Iris pigment epithelial cell (primary cell): ENCODE data around the gene SOSTDC1.
"Not testable (repeated sequence)": the region's sequence is repeated elsewhere in the genome, so short reads cannot be mapped to it uniquely, and the experiment has no call there.

Source experiments
- DNase-seq: peaks from one replicate; pipeline ENCODE4 v3.0.0-alpha.2; 2011; ENCODE audit warnings: low read depth

The SOSTDC1 gene

GRCh38 chr7:16462431-16462889 is 3.1 kb downstream of the SOSTDC1 start:
- DNase-seq: no peak

GRCh38 chr7:16460789-16461493 is 4.6 kb downstream of the SOSTDC1 start:
- no peak for DNase-seq

- not testable (repeated sequence) for DNase-seq
These were observed 9.2 kb downstream of the SOSTDC1 start for GRCh38 chr7:16456303-16456702.

- DNase-seq: no peak
These were observed 9.9 kb downstream of the SOSTDC1 start for GRCh38 chr7:16455591-16455990.

- DNase-seq: no peak
These were observed 15.2 kb downstream of the SOSTDC1 start for GRCh38 chr7:16450366-16450765.

- DNase-seq: no peak
These were observed 17.7 kb downstream of the SOSTDC1 start for GRCh38 chr7:16447876-16448275.

GRCh38 chr7:16446508-16446907 is 19.0 kb downstream of the SOSTDC1 start:
- DNase-seq: no peak

DNA sequence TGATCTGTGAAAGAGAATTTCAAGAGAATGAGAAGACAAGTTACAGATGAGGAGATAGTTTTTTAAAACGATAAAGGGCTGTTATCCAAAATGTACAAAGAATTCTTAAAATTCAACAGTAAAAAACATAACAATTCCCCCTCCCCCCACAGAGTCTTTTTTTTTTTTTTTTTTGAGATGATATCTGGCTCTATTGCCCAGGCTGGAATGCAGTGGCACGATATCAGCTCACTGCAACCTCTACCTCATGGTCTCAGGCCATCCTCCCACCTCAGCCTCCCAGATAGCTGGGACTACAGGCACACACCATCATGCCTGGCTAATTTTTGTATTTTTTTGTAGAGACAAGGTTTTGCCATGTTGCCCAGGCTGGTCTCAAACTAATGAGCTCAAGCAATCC is 21.7 kb downstream of the SOSTDC1 start:
- not testable (repeated sequence) for DNase-seq

- DNase-seq: no peak
These were observed 26.6 kb downstream of the SOSTDC1 start for GRCh38 chr7:16438988-16439387.

- DNase-seq: no peak
These were observed 29.2 kb downstream of the SOSTDC1 start for GRCh38 chr7:16436306-16436705.

DNA sequence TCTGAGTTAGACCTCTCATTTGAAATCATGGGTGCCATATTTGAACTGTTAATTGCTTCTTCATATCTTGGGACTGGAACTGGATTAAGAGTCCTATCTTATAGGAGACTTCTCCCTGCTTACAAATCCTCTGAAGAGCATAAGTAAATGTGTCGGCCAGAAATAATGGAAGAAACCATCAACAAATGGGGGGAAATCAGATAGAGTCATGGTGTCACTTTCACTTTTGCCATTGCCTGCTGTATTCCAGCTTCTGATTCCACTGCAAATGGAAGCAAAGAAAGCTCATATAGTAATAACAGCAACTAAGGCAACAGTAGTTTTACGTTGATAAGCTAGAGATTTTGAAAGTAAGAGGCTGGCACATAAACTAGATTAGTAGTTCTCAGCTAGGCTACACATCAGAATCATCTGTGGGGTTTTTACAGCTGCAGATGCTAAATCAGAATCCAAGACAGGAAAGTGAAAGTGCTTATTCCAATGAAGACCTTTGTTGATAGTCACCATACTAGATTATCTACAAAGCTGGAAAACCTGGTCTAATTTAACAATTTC is 31.9 kb downstream of the SOSTDC1 start:
- no peak for DNase-seq

GRCh38 chr7:16432425-16432731 is 33.2 kb downstream of the SOSTDC1 start:
- DNase-seq: no peak

DNA sequence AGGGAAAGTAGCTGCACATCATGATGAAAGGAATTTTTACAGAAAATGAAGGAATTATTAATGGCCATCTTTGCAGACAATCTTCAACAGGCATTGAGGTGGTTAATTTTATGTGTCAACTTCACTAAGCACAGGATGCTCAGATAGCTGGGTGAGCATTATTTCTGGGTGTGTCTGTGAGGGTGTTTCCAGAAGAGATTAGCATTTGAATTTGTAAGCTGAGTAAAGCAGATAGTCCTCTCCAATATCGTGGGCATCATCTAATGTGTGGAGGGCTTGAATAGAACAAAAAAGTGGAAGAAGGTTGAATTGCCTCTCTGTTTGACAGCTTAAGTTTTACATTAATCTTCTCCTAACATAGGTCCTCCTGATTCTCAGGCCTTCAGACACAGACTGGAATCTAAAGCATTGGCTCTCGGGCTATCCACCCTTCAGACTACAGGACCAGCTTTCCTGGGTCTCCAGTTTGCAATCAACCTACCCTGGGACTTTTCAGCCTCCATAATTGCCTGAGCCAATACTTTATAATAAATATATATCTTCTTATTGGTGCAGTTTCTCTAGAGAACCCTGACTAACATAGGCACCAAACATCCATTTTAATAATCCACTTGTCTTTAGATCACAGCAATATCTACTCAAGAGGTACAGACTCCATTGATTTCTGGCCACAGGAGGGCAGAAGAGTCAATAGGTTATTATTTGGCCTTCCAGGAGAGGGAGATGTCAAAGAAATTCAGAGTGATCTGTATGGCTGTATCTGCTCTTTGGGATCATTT is 33.7 kb downstream of the SOSTDC1 start:
- DNase-seq: no peak

- DNase-seq: peak; percentile 40
These were observed 35.4 kb downstream of the SOSTDC1 start for GRCh38 chr7:16430133-16430532.

- peak; percentile 82 for DNase-seq
These were observed 36.9 kb downstream of the SOSTDC1 start for GRCh38 chr7:16428672-16429071.

DNA sequence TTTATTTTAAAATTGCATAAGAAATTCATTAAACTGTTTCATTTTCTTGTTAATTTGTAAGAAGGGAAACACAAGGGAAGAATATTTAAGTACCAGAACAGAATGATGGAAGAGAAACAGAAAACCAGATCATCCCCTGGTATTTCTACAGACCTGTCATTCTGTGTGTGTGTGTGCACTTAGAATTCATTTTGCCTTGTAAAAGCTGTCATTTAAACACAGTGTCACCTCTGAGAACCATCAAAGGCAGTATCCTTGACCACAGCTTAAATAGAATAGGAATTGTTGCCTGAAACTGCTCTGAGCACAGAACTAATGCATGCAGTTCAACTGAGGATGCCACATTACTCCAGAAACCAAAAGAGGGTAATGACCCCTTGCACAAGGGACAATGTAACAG is 37.4 kb downstream of the SOSTDC1 start:
- no peak for DNase-seq

GRCh38 chr7:16423761-16424160 is 41.8 kb downstream of the SOSTDC1 start:
- DNase-seq: no peak

DNA sequence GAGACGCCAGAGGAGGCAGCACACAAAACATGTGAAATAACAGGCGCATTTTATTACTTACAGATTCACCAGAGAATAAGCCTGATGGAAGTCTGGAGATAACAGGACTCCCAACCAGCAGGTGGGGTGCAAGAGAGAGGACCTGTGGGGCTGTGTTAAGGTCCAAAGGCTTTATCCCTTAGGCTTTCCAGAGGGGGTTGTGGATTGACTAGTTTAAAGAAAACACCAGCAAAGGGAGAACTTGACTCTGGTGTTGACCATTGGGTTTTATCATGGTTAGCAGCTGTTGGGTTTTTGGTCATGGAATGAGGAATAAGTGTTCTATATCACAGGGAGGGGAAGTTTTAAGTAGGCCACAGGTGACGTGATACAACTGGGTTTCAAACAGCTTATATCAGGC is 42.6 kb downstream of the SOSTDC1 start:
- DNase-seq: no peak

DNA sequence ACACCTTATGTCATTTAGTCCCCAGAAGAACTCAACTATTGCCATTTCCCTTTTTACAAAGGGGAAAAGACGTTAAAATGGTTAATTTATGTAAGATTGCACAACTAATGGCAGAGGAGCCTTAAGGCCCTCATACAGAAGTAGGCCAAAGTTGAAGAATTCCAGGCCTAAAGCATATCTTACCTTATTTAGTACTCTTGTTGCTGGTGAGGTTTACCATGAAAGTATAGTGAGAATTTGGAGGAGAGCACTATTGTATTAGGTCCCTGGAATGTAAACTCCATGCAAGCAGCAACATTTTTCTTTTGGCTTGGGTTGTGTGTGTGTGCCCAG is 43.5 kb downstream of the SOSTDC1 start:
- DNase-seq: peak; percentile 60

GRCh38 chr7:16421333-16422102 is 44.0 kb downstream of the SOSTDC1 start, which contains the start of gene CRPPA:
TSS of gene CRPPA (minus strand) at chr7:16421538. CDS start at chr7:16421322, 216 bp downstream.
- DNase-seq: peak; percentile 50

DNA sequence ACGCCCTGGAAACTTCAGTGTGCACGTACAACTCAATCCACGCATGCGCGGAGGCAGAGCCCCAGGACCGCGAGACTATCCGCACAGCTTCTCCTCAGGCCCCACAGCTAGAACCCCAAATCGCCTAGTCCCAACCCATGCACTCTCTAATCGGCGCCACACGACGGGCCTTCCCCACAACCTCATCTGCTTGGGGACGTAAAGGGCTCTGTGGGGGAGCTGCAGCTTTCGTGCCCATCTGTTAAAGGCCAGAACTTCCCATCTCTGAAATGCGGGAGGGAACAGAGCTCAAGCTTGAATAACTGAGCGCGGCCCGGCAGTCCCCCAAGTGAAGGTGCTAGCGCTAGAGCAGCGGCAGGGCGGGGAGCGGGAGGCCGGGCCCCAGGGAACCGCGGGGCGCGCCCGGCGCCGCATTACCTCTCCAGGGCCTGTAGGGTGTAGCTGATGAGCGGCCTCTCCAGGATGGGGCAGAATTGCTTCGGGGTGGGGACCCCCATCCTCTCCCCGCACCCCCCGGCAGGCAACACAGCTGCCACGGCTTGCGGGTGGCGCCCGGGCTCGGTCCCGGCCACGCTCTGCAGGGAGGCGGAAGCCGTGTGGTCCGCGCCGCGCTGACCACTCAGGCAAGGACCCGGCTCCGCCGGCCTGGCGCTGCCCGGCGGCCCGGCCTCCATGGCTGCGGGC is 44.7 kb downstream of the SOSTDC1 start:
- DNase-seq: peak; percentile 89

- no peak for DNase-seq
These were observed 45.2 kb downstream of the SOSTDC1 start for GRCh38 chr7:16420329-16420648.
